Keratinocyte (primary cell): ENCODE data around the gene MSH2.

Experiments used
- EZH2 ChIP-seq: IDR thresholded peaks from one replicate; pipeline ENCODE4 v1.6.1; 2012; ENCODE audit warnings: inconsistent platforms, mild to moderate bottlenecking, low read length, moderate library complexity
- TF ChIP-seq, protein P1 (sequence below), 3 experiments: IDR thresholded peaks in 1 of 3; conservative IDR thresholded peaks in 1 of 3; optimal IDR thresholded peaks in 1 of 3; 2 replicates in 2 of 3; 3 replicates in 1 of 3; pipeline versions ENCODE3 to v1.5.1; 2011; ENCODE audit warnings: low read length in 3 of 3, mild to moderate bottlenecking in 3 of 3, moderate library complexity in 2 of 3, control low read depth in 1 of 3, inconsistent platforms in 1 of 3; ENCODE audit not compliant: insufficient read depth in 2 of 3; ENCODE audit errors: extremely low read depth in 1 of 3

DNA sequence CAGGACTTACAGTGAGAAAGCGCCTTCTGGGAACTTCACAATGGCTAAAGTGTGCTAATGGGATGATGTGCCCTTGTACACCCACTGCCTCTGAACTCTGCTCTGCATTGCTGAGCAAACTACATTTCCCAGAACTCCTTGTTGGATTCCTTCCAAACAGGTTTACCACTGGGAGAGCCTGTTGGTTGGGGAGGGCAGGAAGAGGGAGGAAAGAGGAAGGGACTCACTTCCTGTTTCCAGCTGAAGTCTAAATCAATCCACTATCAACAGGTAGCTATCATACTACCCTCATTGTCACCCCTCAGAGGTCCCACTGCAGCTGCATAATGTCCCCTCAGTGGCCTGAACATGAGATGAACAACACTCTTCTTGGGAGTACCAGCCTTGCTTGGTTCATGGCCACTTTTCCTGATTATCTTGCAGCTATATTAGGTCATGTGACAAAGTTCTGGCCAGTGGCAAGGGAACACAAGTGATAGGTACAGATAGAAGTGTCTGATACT, 109.7 kb downstream of the MSH2 start:
- TF ChIP-seq, protein P1, sequence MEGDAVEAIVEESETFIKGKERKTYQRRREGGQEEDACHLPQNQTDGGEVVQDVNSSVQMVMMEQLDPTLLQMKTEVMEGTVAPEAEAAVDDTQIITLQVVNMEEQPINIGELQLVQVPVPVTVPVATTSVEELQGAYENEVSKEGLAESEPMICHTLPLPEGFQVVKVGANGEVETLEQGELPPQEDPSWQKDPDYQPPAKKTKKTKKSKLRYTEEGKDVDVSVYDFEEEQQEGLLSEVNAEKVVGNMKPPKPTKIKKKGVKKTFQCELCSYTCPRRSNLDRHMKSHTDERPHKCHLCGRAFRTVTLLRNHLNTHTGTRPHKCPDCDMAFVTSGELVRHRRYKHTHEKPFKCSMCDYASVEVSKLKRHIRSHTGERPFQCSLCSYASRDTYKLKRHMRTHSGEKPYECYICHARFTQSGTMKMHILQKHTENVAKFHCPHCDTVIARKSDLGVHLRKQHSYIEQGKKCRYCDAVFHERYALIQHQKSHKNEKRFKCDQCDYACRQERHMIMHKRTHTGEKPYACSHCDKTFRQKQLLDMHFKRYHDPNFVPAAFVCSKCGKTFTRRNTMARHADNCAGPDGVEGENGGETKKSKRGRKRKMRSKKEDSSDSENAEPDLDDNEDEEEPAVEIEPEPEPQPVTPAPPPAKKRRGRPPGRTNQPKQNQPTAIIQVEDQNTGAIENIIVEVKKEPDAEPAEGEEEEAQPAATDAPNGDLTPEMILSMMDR (optimal IDR thresholded peaks at IDR 0.05 in 1 of 3, IDR thresholded peaks at IDR 0.05 in 1 of 3, conservative IDR thresholded peaks at IDR 0.05 in 1 of 3; ENCODE audit: extremely low read depth in 1 of 3, insufficient read depth in 2 of 3, low read length in 3 of 3), result no peak
- TF ChIP-seq EZH2, result no peak
